ENCODE data around the gene FBXL15. TPM values are rescaled to one million over a fixed set of nuclear protein-coding genes. Genes with fewer than 3 reads are reported as not detected.

Gene FBXL15
- total and polyA plus RNA-seq, 9 of the 15 experiments (the other 6 are each of a cell fraction or from before 2014, with no cell fraction given) = 0.08 to 25.9 (median 3.5) TPM

- TF ChIP-seq ZNF277 (CRISPR knock-in tag; IDR thresholded peaks at IDR 0.05; ENCODE audit: borderline replicate concordance) (no peak), RNF2 (IDR thresholded peaks at IDR 0.05) (no peak), EZH2 (IDR thresholded peaks at IDR 0.05; ENCODE audit: borderline replicate concordance, low read depth, low read length) (no peak), ZKSCAN8 (CRISPR knock-in tag; IDR thresholded peaks at IDR 0.05) (no peak), GABPA (tag; conservative IDR thresholded peaks at IDR 0.05; ENCODE audit: low read depth) (no peak), SMC3 (conservative IDR thresholded peaks at IDR 0.05; ENCODE audit: insufficient read depth, low read depth, low read length) (no peak), ATF2 (CRISPR knock-in tag; IDR thresholded peaks at IDR 0.05) (no peak), CAMTA2 (CRISPR knock-in tag; conservative IDR thresholded peaks at IDR 0.05) (no peak), LEF1 (IDR thresholded peaks at IDR 0.05) (no peak), L3MBTL2 (IDR thresholded peaks at IDR 0.05) (peak; percentile 66), E2F5 (CRISPR knock-in tag; IDR thresholded peaks at IDR 0.05) (no peak)
- TF ChIP-seq, protein P1, sequence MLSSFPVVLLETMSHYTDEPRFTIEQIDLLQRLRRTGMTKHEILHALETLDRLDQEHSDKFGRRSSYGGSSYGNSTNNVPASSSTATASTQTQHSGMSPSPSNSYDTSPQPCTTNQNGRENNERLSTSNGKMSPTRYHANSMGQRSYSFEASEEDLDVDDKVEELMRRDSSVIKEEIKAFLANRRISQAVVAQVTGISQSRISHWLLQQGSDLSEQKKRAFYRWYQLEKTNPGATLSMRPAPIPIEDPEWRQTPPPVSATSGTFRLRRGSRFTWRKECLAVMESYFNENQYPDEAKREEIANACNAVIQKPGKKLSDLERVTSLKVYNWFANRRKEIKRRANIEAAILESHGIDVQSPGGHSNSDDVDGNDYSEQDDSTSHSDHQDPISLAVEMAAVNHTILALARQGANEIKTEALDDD (IDR thresholded peaks at IDR 0.05) = no peak
- TF ChIP-seq, protein P2, sequence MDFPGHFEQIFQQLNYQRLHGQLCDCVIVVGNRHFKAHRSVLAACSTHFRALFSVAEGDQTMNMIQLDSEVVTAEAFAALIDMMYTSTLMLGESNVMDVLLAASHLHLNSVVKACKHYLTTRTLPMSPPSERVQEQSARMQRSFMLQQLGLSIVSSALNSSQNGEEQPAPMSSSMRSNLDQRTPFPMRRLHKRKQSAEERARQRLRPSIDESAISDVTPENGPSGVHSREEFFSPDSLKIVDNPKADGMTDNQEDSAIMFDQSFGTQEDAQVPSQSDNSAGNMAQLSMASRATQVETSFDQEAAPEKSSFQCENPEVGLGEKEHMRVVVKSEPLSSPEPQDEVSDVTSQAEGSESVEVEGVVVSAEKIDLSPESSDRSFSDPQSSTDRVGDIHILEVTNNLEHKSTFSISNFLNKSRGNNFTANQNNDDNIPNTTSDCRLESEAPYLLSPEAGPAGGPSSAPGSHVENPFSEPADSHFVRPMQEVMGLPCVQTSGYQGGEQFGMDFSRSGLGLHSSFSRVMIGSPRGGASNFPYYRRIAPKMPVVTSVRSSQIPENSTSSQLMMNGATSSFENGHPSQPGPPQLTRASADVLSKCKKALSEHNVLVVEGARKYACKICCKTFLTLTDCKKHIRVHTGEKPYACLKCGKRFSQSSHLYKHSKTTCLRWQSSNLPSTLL (IDR thresholded peaks at IDR 0.05) = no peak
- TF ChIP-seq, protein P3, sequence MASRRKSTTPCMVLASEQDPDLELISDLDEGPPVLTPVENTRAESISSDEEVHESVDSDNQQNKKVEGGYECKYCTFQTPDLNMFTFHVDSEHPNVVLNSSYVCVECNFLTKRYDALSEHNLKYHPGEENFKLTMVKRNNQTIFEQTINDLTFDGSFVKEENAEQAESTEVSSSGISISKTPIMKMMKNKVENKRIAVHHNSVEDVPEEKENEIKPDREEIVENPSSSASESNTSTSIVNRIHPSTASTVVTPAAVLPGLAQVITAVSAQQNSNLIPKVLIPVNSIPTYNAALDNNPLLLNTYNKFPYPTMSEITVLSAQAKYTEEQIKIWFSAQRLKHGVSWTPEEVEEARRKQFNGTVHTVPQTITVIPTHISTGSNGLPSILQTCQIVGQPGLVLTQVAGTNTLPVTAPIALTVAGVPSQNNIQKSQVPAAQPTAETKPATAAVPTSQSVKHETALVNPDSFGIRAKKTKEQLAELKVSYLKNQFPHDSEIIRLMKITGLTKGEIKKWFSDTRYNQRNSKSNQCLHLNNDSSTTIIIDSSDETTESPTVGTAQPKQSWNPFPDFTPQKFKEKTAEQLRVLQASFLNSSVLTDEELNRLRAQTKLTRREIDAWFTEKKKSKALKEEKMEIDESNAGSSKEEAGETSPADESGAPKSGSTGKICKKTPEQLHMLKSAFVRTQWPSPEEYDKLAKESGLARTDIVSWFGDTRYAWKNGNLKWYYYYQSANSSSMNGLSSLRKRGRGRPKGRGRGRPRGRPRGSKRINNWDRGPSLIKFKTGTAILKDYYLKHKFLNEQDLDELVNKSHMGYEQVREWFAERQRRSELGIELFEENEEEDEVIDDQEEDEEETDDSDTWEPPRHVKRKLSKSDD (conservative IDR thresholded peaks at IDR 0.05; ENCODE audit: low read length) = no peak
- TF ChIP-seq, protein P4, sequence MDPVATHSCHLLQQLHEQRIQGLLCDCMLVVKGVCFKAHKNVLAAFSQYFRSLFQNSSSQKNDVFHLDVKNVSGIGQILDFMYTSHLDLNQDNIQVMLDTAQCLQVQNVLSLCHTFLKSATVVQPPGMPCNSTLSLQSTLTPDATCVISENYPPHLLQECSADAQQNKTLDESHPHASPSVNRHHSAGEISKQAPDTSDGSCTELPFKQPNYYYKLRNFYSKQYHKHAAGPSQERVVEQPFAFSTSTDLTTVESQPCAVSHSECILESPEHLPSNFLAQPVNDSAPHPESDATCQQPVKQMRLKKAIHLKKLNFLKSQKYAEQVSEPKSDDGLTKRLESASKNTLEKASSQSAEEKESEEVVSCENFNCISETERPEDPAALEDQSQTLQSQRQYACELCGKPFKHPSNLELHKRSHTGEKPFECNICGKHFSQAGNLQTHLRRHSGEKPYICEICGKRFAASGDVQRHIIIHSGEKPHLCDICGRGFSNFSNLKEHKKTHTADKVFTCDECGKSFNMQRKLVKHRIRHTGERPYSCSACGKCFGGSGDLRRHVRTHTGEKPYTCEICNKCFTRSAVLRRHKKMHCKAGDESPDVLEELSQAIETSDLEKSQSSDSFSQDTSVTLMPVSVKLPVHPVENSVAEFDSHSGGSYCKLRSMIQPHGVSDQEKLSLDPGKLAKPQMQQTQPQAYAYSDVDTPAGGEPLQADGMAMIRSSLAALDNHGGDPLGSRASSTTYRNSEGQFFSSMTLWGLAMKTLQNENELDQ (CRISPR knock-in tag; IDR thresholded peaks at IDR 0.05; ENCODE audit: borderline replicate concordance) = no peak
Observed at GRCh38 chr10:102449321-102450123, 28.9 kb downstream of the FBXL15 start (continued).
